Activated CD4-positive, CD25-positive, alpha-beta regulatory T cell treated with anti-CD3 and anti-CD28 coated beads, Interleukin-2, amount 50 U/mL, for 16 hours (primary cell): ENCODE measurements around the gene UGT1A7.
"Not testable (repeated sequence)": the region's sequence is repeated elsewhere in the genome, so short reads cannot be mapped to it uniquely, and the experiment has no call there.

Experiments used
- DNase-seq: peaks from one replicate; pipeline ENCODE4 v3.0.0-alpha.2; 2020; ENCODE audit warnings: low read depth, low spot score

UGT1A7 gene

DNA sequence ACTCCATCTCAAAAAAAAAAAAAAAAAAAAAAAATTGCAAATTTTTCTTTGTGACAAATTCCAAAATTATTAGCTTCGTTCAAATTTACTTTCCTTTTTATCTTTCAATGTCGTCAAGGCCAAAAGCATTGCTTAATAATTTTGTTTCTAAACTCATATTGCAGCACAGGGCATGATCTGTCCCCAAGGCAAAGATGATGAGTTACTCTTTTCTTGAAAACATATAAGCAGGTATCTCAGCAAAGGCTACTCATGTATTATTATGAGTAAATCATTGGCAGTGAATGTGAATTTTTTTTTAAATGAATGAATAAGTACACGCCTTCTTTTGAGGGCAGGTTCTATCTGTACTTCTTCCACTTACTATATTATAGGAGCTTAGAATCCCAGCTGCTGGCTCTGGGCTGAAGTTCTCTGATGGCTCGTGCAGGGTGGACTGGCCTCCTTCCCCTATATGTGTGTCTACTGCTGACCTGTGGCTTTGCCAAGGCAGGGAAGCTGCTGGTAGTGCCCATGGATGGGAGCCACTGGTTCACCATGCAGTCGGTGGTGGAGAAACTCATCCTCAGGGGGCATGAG lies at the start of gene UGT1A7:
UGT1A7 (plus strand) TSS at position 381 of the 579 bp plus-strand sequence; CDS start at position 418, 37 bp downstream.
- DNase-seq, result no peak

DNA sequence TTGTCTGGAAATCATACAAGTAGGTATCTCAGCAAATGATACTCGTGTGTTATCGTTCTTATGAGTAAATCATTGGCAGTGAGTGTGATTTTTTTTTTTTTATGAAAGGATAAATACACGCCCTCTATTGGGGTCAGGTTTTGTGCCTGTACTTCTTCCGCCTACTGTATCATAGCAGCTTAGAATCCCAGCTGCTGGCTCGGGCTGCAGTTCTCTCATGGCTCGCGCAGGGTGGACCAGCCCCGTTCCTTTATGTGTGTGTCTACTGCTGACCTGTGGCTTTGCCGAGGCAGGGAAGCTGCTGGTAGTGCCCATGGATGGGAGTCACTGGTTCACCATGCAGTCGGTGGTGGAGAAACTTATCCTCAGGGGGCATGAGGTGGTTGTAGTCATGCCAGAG lies 45.4 kb upstream of the UGT1A7 start, which contains the start of gene UGT1A10:
UGT1A10 (plus strand) TSS at position 143 of the 400 bp plus-strand sequence; CDS start at position 218, 75 bp downstream.
- DNase-seq, result not testable (repeated sequence)

GRCh38 chr2:233638836-233639235 lies 42.9 kb upstream of the UGT1A7 start:
- no peak for DNase-seq

GRCh38 chr2:233639860-233640259 lies 41.8 kb upstream of the UGT1A7 start:
- no peak for DNase-seq

- no peak for DNase-seq
Observed at GRCh38 chr2:233643128-233643527, 38.6 kb upstream of the UGT1A7 start.

GRCh38 chr2:233646033-233646432 lies 35.7 kb upstream of the UGT1A7 start:
- not testable (repeated sequence) for DNase-seq

DNA sequence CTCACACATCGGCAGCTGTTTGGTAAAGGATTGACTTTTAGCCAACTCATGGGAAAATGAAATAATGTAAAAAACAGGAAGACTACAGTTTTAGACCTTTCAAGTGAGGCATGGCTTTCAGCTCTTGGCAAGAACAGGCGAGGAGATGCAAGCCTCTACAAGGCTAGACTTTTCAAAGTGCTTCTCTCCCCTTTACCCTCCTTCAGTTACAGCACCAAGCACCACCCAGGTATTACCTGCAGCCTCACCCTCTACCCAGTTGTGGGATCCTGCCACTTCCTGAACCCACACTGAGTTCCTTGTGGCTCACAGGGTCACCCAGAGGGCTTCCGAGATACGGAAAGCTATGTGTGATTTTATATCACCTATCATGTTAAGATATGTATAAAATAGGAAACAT lies 30.7 kb upstream of the UGT1A7 start:
- no peak for DNase-seq

DNA sequence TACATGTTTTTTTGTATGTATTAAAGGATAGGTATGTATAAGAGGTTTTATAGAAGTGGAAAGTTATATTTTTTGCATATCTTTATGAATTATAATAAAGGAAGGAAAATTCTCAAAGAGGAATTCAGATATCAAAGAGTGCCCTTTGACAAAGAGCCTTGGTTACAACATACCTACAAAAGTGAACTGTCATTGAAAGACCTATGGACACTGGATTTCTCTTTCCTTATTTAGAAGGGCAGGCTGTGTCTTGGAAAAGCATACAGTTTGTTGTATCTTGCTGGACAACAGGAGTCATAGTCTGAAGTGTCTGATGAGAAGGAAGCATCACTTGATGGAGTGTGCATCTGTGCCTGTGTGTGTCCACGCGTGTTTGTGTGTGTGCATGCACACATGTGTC lies 30.3 kb upstream of the UGT1A7 start:
- no peak for DNase-seq

GRCh38 chr2:233654501-233654900 lies 27.2 kb upstream of the UGT1A7 start:
- DNase-seq, result no peak

DNA sequence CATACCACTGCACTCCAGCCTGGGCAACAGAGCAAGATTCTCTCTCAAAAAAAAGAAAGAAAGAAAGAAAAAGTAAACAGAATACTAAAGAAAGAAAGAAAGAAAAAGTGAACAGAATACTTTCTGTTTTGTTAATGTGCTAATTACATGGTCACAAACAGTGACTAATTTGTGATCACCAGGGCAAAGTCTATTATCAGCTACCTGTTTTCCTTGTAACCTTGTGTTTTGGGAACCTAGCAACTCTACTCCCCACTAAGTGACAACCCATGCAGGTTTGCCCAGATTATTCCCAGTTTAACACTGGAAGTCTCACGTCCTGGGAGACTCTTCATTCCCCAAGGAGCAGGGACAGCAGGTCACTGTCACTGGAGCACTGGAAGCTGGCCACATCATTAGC lies 26.7 kb upstream of the UGT1A7 start:
- DNase-seq, result no peak

DNA sequence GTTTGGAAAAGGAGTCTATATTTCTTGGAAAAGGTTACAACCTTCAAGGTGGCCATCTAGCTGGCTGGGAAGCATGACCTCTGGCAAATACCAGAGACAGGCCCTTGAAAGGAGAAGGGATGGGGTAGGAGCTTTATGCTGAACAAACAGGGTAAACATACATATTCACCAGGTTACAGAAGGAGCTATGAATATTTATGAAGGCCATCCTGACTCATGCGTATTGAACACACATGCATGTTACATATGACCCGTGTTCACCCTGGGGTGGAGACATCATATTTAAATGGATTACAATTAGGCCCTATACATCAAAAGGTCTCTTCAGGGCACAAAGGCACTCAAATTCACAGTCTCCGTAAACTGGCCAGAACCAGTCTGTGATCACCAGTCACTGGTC lies 25.8 kb upstream of the UGT1A7 start:
- not testable (repeated sequence) for DNase-seq

GRCh38 chr2:233656443-233656842 lies 25.3 kb upstream of the UGT1A7 start:
- DNase-seq, result no peak

- no peak for DNase-seq
Observed at GRCh38 chr2:233658610-233659009, 23.1 kb upstream of the UGT1A7 start.

- no peak for DNase-seq
Observed at GRCh38 chr2:233663911-233664310, 17.8 kb upstream of the UGT1A7 start.

DNA sequence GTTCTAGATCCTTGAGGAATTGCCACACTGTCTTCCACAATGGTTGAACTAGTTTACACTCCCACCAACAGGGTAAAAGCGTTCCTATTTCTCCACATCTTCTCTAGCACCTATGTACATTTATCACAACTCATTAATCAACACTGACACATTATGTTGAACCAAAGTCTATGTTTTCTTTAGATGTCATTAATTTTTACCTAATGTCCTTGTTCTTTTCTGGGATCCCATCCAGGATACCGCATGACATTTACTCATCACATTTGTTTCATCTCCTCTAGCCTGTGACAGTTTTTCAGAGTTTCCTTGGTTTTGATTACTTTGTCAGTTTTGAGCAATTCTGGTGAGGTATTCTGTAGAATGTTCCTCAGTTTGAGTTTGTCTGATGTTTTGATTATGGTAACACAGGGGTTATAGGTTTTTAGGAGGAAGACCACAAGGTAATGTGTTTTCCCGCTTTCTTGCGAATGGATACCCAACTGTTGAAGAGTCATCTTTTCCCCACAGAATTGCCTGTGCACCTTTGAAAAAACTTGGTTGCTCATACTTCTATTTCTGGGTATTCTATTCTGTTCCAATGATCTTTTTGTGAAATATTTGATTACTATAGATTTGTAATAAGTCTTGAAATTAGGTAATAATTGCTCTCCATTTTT lies 13.0 kb upstream of the UGT1A7 start:
- DNase-seq, result no peak

- DNase-seq, result no peak
Observed at GRCh38 chr2:233671290-233672161, 10.2 kb upstream of the UGT1A7 start, which contains the start of gene UGT1A9. Gene UGT1A9, plus strand, starts transcription at chr2:233671898. Its CDS starts 37 bp downstream, at chr2:233671935.

DNA sequence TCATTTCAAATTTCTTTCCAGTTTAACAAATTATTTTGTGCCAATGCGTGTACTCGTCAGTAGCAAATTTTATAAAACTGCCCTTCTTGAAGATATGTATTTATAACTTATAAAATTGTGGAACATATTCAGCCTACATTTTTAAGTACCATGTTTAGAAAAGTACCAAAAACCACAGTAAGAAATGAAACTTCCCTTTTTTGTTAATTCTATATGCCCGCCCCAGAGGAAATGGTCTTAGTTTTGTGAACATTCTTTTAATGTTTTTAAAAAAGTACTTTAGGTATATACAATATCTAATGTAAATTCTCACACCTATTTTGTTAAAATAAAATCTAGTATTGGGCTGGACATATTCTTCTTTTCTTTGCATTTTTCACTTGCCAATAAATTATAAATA lies 8.8 kb upstream of the UGT1A7 start:
- no peak for DNase-seq

- DNase-seq, result no peak
Observed at GRCh38 chr2:233673896-233674295, 7.8 kb upstream of the UGT1A7 start.

- DNase-seq, result no peak
Observed at GRCh38 chr2:233674314-233674713, 7.4 kb upstream of the UGT1A7 start.

DNA sequence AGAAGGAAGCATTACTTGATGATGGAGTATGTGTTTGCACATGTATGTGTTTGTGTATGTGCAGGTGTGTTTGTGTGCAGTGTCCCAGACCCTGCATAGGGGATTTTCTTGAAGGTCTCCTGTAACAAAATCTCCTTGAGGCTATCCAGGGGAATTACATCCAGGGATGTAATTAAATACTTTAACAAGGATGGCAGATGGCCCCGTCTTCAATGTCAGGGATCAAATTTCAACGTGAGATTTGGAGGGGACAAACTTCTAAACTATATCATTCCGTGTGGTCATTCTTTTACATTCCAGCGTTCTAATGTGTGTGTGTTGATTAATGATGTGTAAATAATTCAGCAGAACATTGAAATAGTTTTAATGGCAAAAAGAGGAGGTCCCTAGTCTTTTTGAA lies 6.7 kb upstream of the UGT1A7 start:
- DNase-seq, result no peak

GRCh38 chr2:233676046-233676445 lies 5.7 kb upstream of the UGT1A7 start:
- no peak for DNase-seq

DNA sequence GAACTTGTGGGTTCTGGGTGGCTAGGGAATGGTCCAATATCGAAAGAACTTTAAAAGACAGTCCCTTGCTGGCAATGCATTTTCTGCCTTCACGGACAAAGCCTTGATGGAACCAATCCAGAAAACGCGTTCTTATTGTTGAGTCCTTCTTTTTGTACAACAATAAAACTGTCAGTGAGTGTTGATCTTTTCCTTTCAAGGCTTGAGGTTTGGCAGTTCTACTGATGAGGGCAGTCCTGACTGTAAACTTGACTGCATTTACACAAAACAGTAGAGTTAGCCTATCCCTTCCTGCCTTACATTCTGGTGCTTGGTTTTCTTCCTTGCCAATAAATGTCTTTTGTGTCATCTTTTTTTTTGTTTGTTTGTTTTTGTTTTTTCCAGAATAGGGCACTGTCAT lies 2.5 kb upstream of the UGT1A7 start:
- DNase-seq, result no peak
